ENCODE data around the gene FASTKD1.
"Not testable (repeated sequence)": the region's sequence is repeated elsewhere in the genome, so short reads cannot be mapped to it uniquely, and the experiment has no call there.

- not testable (repeated sequence) for TF ChIP-seq CTCF, POLR2A, EP300 (IDR thresholded peaks at IDR 0.05)
Measured at GRCh38 chr2:169615982-169616381, 42.3 kb upstream of the FASTKD1 start.

Data from ovary (tissue), 3 donors.